Esophagus squamous epithelium (tissue), 5 donors: ENCODE data around the gene KSR1. TPM values are rescaled to one million over a fixed set of nuclear protein-coding genes. Genes with fewer than 3 reads are reported as not detected.

Source experiments
- DNase-seq: peaks from one replicate; lab custom pipeline; 2025; lab: John Stamatoyannopoulos, UW
- H3K27ac ChIP-seq, 4 donors: fragments of 200-600 bp; sonication (generic); one replicate each; pipeline ENCODE4 v1.5.1; 2016 to 2019; ENCODE audit warnings: mild to moderate bottlenecking in 1 of 4
- H3K27me3 ChIP-seq, 4 donors: fragments of 200-600 bp; sonication (generic); 1 replicate in 3 of 4; 2 replicates in 1 of 4; pipeline versions ENCODE4 v1.5.1 to v1.6.0; 2017 to 2021; ENCODE audit warnings: antibody characterized with exemption in 1 of 4
- H3K36me3 ChIP-seq, 3 donors: fragments of 200-600 bp; sonication (generic); one replicate each; pipeline ENCODE4 v1.5.1; 2016 to 2019
- H3K4me1 ChIP-seq, 3 donors: fragments of 200-600 bp; sonication (generic); one replicate each; pipeline ENCODE4 v1.5.1; 2017 to 2019
- H3K4me3 ChIP-seq, 4 donors: fragments of 200-600 bp; sonication (generic); 1 replicate in 3 of 4; 2 replicates in 1 of 4; pipeline ENCODE4 v1.5.1; 2016 to 2019; ENCODE audit warnings: mild to moderate bottlenecking in 2 of 4, moderate library complexity in 1 of 4
- H3K9me3 ChIP-seq, 3 donors: fragments of 200-600 bp; sonication (generic); one replicate each; pipeline ENCODE4 v1.5.1; 2016 to 2019
- CTCF ChIP-seq, 6 experiments: fragments of 450-650 bp in 4 of 6; fragments of 200-600 bp in 2 of 6; sonication (generic) in 2 of 6; IDR thresholded peaks; one replicate each; pipeline ENCODE4 v1.5.1; 2016 to 2019; ENCODE audit warnings: antibody characterized with exemption in 6 of 6, mild to moderate bottlenecking in 4 of 6, moderate library complexity in 4 of 6
- POLR2A ChIP-seq, 4 donors: fragments of 450-650 bp; IDR thresholded peaks; one replicate each; pipeline ENCODE4 v1.6.1; 2017; ENCODE audit warnings: antibody characterized with exemption in 4 of 4, mild to moderate bottlenecking in 4 of 4, moderate library complexity in 3 of 4
- WGBS, 2 donors: methylation state at CpG; one replicate each; pipeline ENCODE4 v1.1.5; 2018; 5-methylcytosine and 5-hydroxymethylcytosine counted together
- intact Hi-C: fragments of 100-400 bp; cut with DNase I; formaldehyde crosslinking; loops from one replicate; pipeline ENCODE4 v1.15.0; 2022
- total RNA-seq, 4 donors: library from RNA; depleted of rRNA; stranded (reverse); fragments of >200 nt; gene quantifications; one replicate each; pipeline ENCODE4 v1.1.0, GENCODE V29; 2016
- donor health status: DM: yes; HTN: yes; CAD: no.

The KSR1 gene
- total RNA-seq, 4 donors from 2014 or later: 22.3 to 32.4 (median 31.0) TPM

- no peaks in the 10 kb centered on the region for H3K27me3 ChIP-seq
- H3K4me1 ChIP-seq: peaks cover 27 to 91% (median 28%) of the 10 kb centered on the region in 3 donors
- TF ChIP-seq POLR2A (IDR thresholded peaks at IDR 0.05) (no peak), CTCF (IDR thresholded peaks at IDR 0.05) (no peak)
- H3K9me3 ChIP-seq: no peaks in the 10 kb centered on the region
- H3K27ac ChIP-seq: no peak overlapping the region
- 80 to 82% methylated on average over 6 of the region's 6 CpGs for WGBS, 2 donors
- no peak overlapping the region for H3K4me3 ChIP-seq
- intact Hi-C loops: no loop called here
- H3K36me3 ChIP-seq: no peaks in the 10 kb centered on the region
- DNase-seq: no peak
These were observed 65.9 kb downstream of the KSR1 start for GRCh38 chr17:27522028-27522635.

- DNase-seq: no peak
- Histone ChIP-seq H3K27ac (no peak overlapping the region), H3K4me3 (no peak overlapping the region), H3K9me3 (no peaks in the 10 kb centered on the region), H3K4me1 (peaks cover 22 to 81% (median 24%) of the 10 kb centered on the region in 3 donors), H3K27me3 (no peaks in the 10 kb centered on the region), H3K36me3 (no peaks in the 10 kb centered on the region)
- 42 to 80% methylated on average over 1 of the region's 1 CpG for WGBS, 2 donors
- TF ChIP-seq CTCF (IDR thresholded peaks at IDR 0.05) (no peak), POLR2A (IDR thresholded peaks at IDR 0.05) (no peak)
- intact Hi-C loops: no loop called here
These were observed 67.5 kb downstream of the KSR1 start for GRCh38 chr17:27523712-27524111.

GRCh38 chr17:27524594-27524993 lies 68.3 kb downstream of the KSR1 start:
- Histone ChIP-seq H3K4me1 (peaks cover 13 to 81% (median 15%) of the 10 kb centered on the region in 3 donors), H3K9me3 (no peaks in the 10 kb centered on the region), H3K4me3 (no peak overlapping the region), H3K27ac (no peak overlapping the region), H3K36me3 (no peaks in the 10 kb centered on the region), H3K27me3 (no peaks in the 10 kb centered on the region)
- no peak for DNase-seq
- no peak for TF ChIP-seq CTCF (IDR thresholded peaks at IDR 0.05)
- TF ChIP-seq POLR2A (IDR thresholded peaks at IDR 0.05): no peak
- WGBS, 2 donors: 53 to 74% methylated on average over 2 of the region's 2 CpGs
- intact Hi-C loops: no loop called here

GRCh38 chr17:27525316-27525715 lies 69.1 kb downstream of the KSR1 start:
- no peak overlapping the region for H3K4me3 ChIP-seq
- WGBS, 2 donors: 35 to 36% methylated on average over 2 of the region's 2 CpGs
- TF ChIP-seq POLR2A (IDR thresholded peaks at IDR 0.05) (no peak), CTCF (IDR thresholded peaks at IDR 0.05) (no peak)
- no peaks in the 10 kb centered on the region for H3K9me3 ChIP-seq
- H3K27ac ChIP-seq: no peak overlapping the region
- H3K36me3 ChIP-seq: no peaks in the 10 kb centered on the region
- no peaks in the 10 kb centered on the region for H3K27me3 ChIP-seq
- no peak for DNase-seq
- H3K4me1 ChIP-seq: peaks cover 11 to 76% (median 12%) of the 10 kb centered on the region in 3 donors
- intact Hi-C loops: no loop called here

- H3K27me3 ChIP-seq: no peaks in the 10 kb centered on the region
- 83 to 86% methylated on average over 6 of the region's 6 CpGs for WGBS, 2 donors
- no peak overlapping the region for H3K4me3 ChIP-seq
- peaks cover 5 to 76% (median 13%) of the 10 kb centered on the region in 3 donors for H3K4me1 ChIP-seq
- TF ChIP-seq POLR2A (IDR thresholded peaks at IDR 0.05): no peak
- TF ChIP-seq CTCF (IDR thresholded peaks at IDR 0.05): no peak
- no peaks in the 10 kb centered on the region for H3K36me3 ChIP-seq
- intact Hi-C loops: no loop called here
- H3K27ac ChIP-seq: no peak overlapping the region
- no peak for DNase-seq
- no peaks in the 10 kb centered on the region for H3K9me3 ChIP-seq
These were observed 69.8 kb downstream of the KSR1 start for GRCh38 chr17:27525836-27526603.
